ENCODE measurements around the gene UBALD2. TPM values are rescaled to one million over a fixed set of nuclear protein-coding genes. Genes with fewer than 3 reads are reported as not detected.
"Not testable (repeated sequence)": the region's sequence is repeated elsewhere in the genome, so short reads cannot be mapped to it uniquely, and the experiment has no call there.

UBALD2 gene
- total RNA-seq, 1 donor from 2014 or later: 3.4 TPM

GRCh38 chr17:76243826-76244679 is 21.1 kb upstream of the UBALD2 start:
- no peaks in the 10 kb centered on the region for H3K36me3 ChIP-seq (ENCODE audit: control insufficient read depth, insufficient read depth, low read length)
- H3K27me3 ChIP-seq (ENCODE audit: control insufficient read depth, insufficient read depth, low read length): peaks cover 34% of the 10 kb centered on the region
- FAIRE-seq (no peak), DNase-seq (ENCODE audit: low read depth) (no peak)
- H3K4me3 ChIP-seq (ENCODE audit: low read depth, low read length): no peak overlapping the region
- no peak for TF ChIP-seq CTCF (IDR thresholded peaks at IDR 0.05; ENCODE audit: insufficient read depth, low read length, severe bottlenecking)

- H3K36me3 ChIP-seq (ENCODE audit: control insufficient read depth, insufficient read depth, low read length); FAIRE-seq; H3K4me3 ChIP-seq (ENCODE audit: low read depth, low read length); DNase-seq (ENCODE audit: low read depth): not testable (repeated sequence)
- peaks cover 30% of the 10 kb centered on the region for H3K27me3 ChIP-seq (ENCODE audit: control insufficient read depth, insufficient read depth, low read length)
Measured at GRCh38 chr17:76244721-76245120, 20.4 kb upstream of the UBALD2 start.

GRCh38 chr17:76246080-76247066 is 18.8 kb upstream of the UBALD2 start:
- no peak overlapping the region for H3K4me3 ChIP-seq (ENCODE audit: low read depth, low read length)
- peaks cover 24% of the 10 kb centered on the region for H3K27me3 ChIP-seq (ENCODE audit: control insufficient read depth, insufficient read depth, low read length)
- FAIRE-seq (peak; percentile 85), DNase-seq (ENCODE audit: low read depth) (no peak)
- no peak for TF ChIP-seq CTCF (IDR thresholded peaks at IDR 0.05; ENCODE audit: insufficient read depth, low read length, severe bottlenecking)
- H3K36me3 ChIP-seq (ENCODE audit: control insufficient read depth, insufficient read depth, low read length): no peaks in the 10 kb centered on the region

- no peaks in the 10 kb centered on the region for H3K36me3 ChIP-seq (ENCODE audit: control insufficient read depth, insufficient read depth, low read length)
- H3K27me3 ChIP-seq (ENCODE audit: control insufficient read depth, insufficient read depth, low read length): peaks cover 15% of the 10 kb centered on the region
- no peak overlapping the region for H3K4me3 ChIP-seq (ENCODE audit: low read depth, low read length)
- TF ChIP-seq CTCF (IDR thresholded peaks at IDR 0.05; ENCODE audit: insufficient read depth, low read length, severe bottlenecking): no peak
- DNase-seq (ENCODE audit: low read depth) (no peak), FAIRE-seq (no peak)
Measured at GRCh38 chr17:76247304-76247703, 17.8 kb upstream of the UBALD2 start.

GRCh38 chr17:76248013-76248782 is 16.9 kb upstream of the UBALD2 start:
- DNase-seq (ENCODE audit: low read depth) (peak; percentile 27), FAIRE-seq (no peak)
- peaks cover 14% of the 10 kb centered on the region for H3K27me3 ChIP-seq (ENCODE audit: control insufficient read depth, insufficient read depth, low read length)
- no peak overlapping the region for H3K4me3 ChIP-seq (ENCODE audit: low read depth, low read length)
- TF ChIP-seq CTCF (IDR thresholded peaks at IDR 0.05; ENCODE audit: insufficient read depth, low read length, severe bottlenecking): peak; percentile 19
- no peaks in the 10 kb centered on the region for H3K36me3 ChIP-seq (ENCODE audit: control insufficient read depth, insufficient read depth, low read length)

Data from bronchial epithelial cell (primary cell).